ENCODE measurements around the gene TEKTIP1.

- no peak for TF ChIP-seq GATA2 (IDR thresholded peaks at IDR 0.05; ENCODE audit: low read depth, low read length)
- no peak for TF ChIP-seq GATA3 (IDR thresholded peaks at IDR 0.05; ENCODE audit: low read depth, low read length)
Measured at GRCh38 chr19:3521104-3521445, 17.9 kb upstream of the TEKTIP1 start.
